Glomerular visceral epithelial cell (primary cell): ENCODE results near the gene EN2.
A peak's percentile ranks its signal among the peaks of the same experiment; 100 is the strongest.

Source experiments
- DNase-seq: peaks from one replicate; pipeline ENCODE4 v3.0.0-alpha.2; 2016; ENCODE audit errors: extremely low spot score

EN2 gene

DNA sequence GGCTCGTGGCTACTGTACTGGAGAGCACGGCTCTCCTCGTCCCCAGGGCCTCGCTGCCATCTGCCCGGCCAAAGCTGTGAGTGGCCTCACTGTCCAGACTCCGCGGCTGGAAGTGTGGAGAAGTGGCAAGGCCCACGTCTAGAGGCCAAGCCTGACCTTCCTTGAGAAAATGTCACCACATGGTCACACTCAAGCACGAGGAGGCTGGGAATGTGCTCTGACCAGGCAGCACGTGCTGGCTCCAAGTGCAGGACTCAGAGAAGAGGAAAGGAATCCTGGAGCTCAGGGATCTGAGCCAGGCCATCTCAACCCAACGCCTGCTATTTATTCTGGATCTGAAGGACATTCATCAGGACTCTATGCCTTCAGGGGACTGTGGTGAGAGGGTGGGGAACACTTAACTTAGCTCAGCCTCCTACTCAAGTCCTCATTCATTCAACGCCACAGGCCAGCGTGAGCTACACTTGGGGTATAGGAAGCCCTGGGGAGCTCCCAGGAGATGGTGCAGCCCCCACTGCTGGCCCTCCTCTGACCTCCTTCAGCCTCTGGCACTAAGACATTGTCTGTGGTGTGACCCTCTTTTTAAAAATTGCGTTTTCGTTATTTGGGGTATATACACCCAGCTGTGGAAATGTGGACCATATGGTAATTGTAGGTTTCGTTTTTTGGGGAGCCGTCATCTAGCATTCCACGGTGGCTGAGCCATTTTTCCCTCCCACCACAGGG is 29.0 kb downstream of the EN2 start:
- no peak for DNase-seq

DNA sequence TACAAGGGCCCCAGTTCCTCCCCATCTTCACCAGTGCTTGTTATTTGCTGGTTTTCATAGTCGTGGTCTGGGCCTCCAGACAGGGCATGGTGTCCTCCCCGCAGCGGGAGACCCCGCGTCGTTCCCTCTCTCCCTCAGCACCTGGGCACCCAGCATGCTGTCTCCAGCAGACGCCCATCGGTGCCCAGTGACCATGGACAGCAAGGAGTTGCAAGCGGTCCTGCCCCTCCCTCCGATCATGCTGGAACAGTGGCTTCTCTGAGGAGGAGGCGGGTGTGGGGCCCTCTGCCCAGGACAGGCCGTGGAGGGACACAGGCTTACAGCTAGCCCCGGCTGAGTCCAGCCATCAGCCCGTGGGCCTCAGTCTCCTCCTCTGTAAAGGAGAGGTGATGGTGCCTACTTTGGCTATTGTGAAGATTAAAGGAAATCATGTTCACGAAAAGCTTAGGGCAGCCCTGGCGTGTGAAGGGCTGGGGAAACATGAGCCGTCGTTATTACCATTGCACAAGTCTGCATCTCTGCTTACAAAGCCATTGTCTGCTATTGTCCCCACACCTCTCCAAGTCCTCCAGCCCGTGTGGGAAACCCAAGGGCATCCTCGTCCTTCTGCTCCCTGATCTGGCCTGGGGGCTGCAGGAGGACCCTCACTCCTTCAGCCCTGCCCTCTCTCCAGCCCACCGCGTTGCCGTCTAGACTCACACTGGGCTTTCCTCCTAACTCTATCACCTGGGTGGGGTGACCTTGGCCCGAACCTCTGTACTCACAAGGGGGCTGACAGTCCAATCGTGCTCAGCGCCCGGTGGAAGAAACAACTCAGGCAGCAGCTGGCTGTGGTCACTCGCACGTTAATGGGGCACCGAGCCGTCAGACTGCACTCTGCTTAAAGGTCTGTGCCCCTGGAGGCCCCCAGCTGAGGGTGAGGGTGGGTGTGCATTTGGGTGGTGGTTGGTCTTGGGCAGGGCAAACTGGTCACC is 29.9 kb downstream of the EN2 start:
- no peak for DNase-seq

DNA sequence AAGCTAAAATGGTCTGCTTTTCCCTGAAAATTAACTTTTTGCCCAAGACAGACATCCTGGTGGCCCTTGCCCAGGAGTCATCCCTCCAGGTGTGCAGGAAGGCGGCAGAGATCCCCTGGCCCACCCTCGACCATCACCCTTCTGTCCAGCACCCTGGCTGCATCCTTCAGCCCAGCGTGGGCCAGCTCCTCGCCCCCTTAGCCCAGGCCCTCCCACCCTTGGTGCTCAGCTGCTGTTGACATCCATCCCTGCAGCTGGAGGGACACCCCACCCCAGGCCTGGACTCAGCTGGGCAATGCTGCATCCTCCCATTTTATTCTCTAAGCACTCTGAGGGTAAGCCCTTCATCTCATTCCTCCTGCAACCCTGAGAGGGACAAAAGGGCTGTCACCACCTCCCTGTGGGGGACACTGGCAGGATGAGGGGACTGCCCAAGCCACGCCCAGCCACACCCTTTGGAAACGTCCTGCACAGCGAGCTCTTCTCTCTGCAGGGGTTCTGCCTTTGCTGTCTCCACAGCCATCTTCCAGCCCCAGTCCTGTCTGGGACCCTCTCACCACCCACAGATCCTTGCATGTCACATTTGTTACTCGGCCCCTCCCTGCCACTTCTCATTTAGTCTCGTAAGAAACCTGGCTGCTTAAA is 30.7 kb downstream of the EN2 start:
- DNase-seq, result no peak

DNA sequence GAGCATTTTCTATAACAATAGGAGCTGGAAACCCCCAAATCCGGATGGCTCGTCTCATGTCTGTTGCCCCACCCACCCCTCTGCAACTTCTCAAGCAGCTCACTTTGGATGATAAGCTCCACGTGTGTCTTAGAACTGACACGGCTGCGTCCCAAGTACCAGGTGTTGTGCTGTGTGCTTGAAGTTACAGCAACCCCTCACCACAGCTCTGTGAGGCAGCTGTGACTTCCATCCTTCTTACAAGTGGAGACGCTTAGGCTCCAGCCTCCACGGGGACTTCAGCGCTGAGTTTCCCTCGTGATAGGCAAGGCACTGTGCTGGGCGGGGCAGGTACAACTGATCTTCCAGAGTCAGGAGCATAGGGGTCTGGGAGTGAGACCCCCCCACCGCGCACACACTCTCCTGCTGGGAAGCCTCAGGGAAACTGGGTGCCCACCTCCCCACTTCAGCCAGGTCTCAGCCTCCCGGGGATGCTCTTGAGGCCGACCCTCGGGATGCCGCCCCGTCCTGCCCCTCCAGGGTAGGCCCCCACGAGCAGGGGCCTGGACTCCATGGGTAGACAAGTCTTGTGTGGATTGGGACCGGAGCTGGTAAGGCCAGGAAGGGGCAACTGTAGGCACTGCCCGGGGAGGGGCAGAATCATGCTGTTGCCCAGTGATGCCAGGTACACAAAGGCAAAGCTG is 31.4 kb downstream of the EN2 start:
- no peak for DNase-seq

DNA sequence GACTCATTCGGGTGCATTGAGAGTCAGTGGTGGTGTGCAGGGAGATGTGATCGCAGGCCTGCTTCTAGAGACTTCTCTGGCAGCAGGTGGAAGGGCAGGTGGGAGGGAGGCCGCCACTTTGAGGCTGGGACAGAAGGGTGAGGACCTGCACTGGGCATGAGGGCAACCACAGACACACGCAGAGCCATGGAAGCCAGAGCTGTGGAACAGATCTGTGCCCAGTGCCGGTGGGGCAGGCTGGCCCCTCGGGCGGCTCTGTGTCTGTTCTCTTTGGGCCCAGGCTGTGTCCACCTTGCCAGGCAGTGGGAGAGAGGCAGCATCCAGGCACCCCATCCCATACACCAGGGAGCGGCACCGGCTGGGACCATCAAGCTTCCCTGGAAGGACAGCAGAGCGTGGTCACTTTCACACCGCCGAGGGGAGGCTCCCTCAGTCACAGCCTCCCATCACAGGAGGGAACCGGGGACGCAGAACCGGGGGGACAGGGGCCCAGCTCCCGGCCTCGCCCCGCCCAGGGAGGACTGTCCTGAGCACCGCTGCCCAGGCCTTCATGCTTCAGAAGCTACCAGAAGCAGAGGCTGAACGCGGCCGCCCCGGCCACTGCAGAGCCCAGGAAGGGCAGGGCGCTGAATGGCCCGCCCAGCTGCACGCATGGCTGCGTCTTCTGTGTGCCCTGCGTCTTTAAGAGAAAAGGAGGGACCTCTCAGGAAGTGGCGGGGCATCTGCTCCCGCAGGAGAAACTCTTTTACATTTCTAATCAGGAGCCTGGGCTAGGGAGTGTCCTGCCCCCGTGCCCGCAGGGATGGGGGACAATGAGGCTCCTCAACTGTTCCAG is 32.1 kb downstream of the EN2 start:
- peak; percentile 5 for DNase-seq

DNA sequence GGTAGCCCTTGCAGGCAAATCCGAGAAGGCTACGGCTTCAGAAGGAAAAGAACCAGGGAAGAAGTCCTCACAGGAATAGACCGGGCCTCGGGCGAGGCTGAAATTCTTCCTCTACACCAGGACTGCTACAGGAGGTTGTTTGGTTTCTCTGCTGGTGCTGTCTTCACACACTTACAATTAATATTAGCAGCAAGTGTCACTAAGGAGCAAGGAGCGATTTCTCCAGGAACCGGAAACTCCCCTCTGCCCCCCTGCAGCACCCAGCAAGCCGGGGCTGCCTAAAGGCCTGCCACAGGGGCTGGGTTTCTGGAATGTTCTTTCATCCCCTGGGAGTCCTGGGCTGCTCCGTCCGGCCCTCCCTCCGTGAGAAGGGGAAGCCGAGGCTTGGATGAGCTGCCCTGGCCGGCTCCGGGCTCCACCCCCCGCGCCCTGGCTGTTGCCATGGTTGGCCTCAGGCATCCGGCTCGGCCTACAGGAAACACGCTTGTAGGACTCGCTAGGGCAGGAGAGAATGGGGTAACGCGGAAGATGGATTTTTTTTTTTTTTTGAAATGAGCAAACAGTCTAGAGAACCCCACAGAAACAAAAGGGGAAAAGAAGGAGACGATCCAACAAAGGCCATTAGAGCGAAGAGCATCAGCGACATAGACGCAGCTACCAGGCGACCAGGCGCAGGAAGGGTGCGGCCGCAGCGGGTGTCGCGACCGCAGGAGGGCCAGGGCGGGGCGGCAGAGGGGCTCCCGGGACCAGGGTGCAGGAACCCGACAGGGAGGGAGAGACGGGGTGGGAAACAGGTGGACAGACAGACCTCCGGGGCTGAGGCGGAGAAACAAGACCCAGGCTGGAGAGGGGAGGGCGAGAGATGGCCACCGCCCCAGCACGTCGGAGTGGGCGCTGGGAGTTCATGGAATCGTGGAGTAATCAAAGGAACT is 33.0 kb downstream of the EN2 start:
- DNase-seq, result peak; percentile 9

DNA sequence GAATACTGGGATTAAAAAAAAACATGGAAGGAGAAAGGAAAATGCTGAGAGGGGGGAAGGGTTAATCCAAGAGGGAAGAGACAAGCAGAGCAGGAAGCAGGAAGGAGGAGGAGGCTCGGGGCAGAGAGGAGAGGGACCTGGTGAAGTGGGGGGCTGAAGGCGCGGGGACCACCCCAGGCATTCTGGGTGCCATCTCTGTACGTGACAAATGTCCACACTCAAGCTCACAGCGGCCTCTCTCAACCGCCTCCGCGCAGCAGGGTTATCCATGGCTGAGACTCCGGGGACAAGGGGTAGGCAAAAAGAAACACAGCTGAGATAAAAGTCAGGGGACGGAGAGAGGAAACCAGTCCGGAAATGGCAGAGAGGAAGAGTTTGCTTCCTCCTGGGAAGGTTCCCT is 33.9 kb downstream of the EN2 start:
- DNase-seq, result no peak

DNA sequence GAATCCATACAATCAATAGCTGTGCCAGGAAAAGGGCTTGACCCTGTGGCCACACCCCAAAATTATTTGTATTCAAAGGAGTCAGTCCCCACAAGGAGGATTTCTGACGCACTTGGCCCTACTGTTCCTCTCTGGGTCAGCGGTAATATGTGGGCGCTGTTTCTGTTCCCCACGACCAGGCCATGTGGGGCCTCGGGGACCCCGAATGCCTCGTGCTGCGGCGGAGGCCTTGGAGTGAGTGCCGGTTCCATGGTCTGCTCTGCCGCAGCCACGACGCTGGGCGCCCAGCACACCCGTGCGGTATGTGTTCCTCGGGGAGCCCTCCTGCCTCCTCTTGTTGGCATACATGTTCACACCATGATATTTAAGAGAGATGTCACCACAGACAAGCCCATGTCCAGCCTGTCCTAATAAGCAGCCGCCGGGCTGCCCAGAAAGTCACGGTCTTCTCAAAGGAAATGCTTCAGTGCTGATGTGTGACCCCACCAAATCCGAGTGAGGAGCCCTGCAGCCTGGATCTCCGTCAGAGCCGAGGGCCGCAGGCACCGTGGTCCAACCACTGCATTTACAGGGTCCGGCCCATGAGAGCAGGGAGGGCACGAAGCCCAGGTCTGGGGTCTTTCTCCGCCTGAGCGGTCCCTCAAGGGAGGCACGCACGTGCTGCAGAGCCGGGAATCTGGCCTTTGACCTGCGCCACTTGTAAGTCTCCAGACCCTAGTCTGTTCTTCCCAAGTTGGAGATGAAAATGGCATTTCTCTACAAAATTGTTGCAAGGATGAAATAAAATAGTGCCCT is 36.0 kb downstream of the EN2 start:
- DNase-seq, result no peak

DNA sequence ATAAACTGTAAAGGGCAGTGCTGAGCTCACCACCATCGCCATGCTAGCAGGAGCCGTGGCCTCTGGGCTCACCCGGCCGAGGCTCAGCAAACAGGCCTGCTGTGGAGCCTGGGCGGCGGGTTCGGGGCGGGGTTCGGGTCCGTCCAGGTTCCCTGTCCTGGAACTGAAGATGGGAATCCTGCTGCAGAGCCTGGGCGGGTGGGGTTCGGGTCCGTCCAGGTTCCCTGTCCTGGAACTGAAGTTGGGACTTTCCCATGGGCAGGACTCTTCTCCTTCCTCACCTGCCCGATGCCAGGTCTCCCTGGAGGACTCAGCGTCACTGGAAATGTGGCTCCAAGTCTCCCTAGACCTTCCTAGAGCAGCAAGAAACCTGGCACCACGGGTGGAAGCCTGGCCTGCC is 36.6 kb downstream of the EN2 start:
- no peak for DNase-seq

DNA sequence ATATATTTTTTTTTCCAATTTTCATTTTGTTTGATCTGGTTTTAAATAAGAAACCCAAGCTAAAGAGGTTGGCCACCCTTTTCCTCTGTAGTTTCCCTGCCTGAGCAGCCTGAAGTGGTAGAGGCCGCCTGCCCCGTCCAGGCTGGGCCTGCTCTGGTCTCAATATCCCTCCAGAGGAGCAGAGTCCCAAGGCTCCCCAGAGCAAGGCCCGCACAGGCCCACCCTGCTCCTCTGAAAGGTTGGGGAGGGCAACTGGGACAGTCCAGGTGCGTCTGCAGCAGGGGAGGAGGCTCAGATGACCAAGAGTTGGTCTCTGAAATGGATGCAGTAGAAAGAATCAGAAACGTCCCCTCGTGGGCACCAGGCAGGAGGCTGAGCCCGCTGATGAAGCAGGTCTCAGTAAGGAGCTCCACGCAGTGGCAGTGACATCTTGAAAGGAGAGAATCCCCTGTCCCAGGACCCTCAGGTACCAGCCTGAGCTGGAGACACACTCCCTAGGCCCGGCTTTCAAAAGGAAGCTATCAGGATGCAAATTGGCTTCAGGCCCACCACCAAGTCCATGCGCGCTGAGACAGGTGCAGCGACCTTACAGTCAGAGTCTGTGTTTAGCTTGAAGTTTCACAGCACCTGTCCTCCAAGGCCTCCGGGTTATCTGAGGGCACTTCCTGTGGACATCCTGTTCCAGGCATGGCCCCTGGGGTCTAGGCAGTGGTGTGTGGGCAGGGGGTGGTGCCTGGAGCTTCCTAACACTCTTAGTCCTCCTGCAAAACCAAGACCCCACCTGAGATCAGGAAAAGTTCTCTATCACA is 37.7 kb downstream of the EN2 start:
- no peak for DNase-seq

DNA sequence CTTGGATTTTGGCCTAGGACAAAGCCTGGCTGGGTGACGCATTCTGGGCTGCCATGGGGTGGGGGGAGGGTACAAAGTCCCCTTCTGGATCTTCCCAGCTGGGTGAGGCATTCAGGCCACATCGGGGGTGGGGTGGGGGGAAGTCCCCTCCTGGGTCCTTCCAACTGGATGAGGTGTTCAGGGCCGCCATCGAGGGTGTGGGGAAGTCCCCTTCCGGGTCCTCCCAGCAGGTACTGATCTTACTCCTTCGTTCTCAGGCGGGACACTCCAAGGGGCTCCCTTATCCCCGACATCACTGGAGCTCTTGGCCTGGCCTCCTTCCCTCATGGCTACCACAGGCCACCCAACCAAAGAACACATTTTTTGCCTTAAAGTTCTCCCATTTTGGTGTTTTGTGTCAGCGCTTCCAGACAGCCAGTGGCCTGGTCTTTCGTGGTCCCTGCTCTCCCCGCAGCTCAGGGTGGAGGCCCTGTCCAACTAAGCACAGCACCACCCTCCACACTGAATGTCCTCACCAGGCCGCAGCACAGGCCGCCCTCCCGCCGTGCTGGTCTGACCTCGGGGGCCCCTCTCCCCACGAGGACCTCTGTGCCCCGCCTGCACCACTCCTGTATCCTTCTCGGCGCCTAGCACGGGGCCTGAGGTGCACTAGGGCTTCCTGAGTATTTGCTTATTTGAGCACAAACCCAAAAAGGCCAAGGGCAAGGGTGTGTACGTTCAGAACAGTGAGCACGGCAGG is 38.5 kb downstream of the EN2 start:
- no peak for DNase-seq

DNA sequence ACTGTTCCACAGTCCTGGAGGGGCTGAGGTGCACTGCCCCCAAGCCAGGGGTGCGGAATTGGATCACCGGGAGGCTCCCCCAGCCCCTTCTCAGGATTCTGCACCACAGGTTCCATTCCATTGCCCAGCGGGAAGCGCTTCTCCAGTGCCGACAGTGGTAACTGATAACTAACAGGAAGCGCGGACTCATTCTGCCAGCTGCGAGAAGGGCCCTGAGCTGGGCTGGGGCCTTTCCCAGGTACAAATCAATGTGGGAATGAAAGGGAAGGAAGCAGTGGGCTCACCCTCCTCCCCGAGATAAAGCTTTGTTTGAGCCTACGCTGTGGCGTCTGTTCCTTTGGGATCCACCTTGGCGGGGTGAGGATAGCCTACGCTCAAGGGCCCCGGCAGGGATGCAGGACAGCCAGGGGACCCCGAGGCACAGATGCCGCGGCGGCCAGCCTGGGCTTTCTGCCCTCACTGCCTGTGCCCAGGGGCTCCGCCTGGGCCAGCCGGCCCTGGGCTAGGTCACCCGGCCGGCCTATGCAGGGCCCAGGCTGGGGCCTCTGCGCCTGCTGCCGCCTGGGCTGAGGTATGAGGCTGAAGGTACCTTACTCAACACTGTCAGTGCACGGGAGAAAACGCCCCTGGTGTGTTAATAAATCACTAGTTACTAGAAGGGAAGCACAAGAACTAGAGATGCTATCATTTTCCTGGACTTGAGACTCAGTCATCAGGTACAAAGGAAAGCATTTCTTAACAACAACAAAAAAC is 39.4 kb downstream of the EN2 start:
- no peak for DNase-seq

DNA sequence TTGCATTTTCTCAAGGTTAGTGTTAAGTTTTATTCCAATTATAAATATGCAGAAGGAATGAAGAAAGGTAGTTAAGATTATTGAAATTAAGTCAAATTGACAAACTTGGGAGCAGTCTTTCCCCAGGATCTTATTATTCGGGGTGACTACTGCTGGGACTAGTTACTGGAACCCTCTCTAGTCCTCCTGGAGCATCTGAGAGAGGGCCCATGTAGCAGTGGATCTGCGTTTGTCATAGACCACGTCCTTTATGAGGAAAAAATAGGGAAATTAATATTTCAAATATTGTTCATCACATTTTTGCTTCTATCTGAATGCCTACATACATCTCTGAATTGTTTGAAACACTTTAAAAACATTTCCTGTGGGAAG is 47.5 kb downstream of the EN2 start:
- no peak for DNase-seq

DNA sequence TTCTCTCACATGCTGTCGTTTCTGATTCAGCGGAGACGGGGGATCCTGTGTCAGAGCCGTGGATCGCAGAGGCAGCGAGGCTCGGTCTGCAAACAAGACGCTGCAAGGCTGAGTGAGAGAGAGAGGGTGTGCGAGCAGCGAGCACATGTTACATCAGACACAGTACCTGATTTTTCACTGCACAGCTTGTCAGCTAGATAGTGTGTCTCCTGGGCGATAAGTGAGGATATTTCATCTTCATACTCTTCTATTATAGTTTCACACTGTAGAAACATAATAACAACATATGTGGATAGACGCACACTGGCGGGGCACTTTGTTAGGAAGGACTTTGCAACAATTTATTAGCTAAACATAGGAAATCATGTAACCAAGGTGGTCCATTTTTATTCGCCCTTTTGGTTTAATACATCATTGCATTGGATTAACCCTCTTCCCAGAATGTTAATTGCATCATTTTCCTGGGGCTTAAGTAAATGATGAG is 49.0 kb downstream of the EN2 start:
- no peak for DNase-seq

DNA sequence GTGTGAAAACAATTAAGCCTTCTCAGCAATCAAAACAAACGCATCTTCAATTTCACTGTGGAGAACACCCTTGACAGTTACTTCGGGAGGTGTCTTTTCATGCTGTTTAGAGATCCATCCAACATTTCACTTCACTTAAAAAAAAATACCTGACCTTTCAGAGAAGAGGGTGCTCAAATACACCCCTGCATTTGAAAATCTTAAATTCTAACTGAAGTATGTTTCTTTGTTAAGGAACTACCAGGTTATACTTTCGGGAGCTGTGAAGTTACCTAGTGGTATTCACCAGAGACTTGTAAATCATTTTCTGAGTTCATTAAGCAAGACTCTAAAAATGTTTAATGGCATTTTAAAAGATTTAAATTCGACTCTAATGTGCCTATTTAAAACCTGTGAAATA is 49.6 kb downstream of the EN2 start:
- no peak for DNase-seq
